ENCODE results near the gene DHX35.

- TF ChIP-seq ZFP30 (CRISPR knock-in tag; IDR thresholded peaks at IDR 0.05) (no peak), CSRNP3 (CRISPR knock-in tag; IDR thresholded peaks at IDR 0.05) (no peak), ARNTL (CRISPR knock-in tag; IDR thresholded peaks at IDR 0.05; ENCODE audit: borderline replicate concordance, low read depth) (no peak), PATZ1 (CRISPR knock-in tag; IDR thresholded peaks at IDR 0.05; ENCODE audit: borderline replicate concordance) (no peak), CREB5 (CRISPR knock-in tag; IDR thresholded peaks at IDR 0.05; ENCODE audit: low read depth) (no peak), TSHZ2 (CRISPR knock-in tag; IDR thresholded peaks at IDR 0.05) (no peak), ZNF70 (CRISPR knock-in tag; IDR thresholded peaks at IDR 0.05) (no peak), ZNF565 (CRISPR knock-in tag; conservative IDR thresholded peaks at IDR 0.05; ENCODE audit: low read depth) (no peak), PPARA (CRISPR knock-in tag; IDR thresholded peaks at IDR 0.05; ENCODE audit: borderline replicate concordance) (no peak), BACH2 (CRISPR knock-in tag; IDR thresholded peaks at IDR 0.05; ENCODE audit: borderline replicate concordance) (no peak), TCF4 (CRISPR knock-in tag; IDR thresholded peaks at IDR 0.05; ENCODE audit: borderline replicate concordance) (no peak), SNAI2 (CRISPR knock-in tag; IDR thresholded peaks at IDR 0.05) (no peak), RARB (CRISPR knock-in tag; IDR thresholded peaks at IDR 0.05) (no peak)
Measured at GRCh38 chr20:38917657-38918056, 44.5 kb upstream of the DHX35 start.
